A549 (cell line): ENCODE measurements around the gene B3GNT2. TPM values are rescaled to one million over a fixed set of nuclear protein-coding genes. Genes with fewer than 3 reads are reported as not detected.
"Not testable (repeated sequence)": the region's sequence is repeated elsewhere in the genome, so short reads cannot be mapped to it uniquely, and the experiment has no call there.

Source experiments
- ATAC-seq, 2 experiments: fragments of 200-7000 bp in 1 of 2; fragments of >200 bp in 1 of 2; cut with Nextera tagmentation in 1 of 2; cut with Tn5 transposase in 1 of 2; 3 replicates each; pipeline versions ENCODE4 v1.8.0 to v1.9.1; 2018 to 2020; ENCODE audit warnings: mild to moderate bottlenecking in 1 of 2, moderate library complexity in 1 of 2
- CTCF ChIA-PET: fragments of 300-600 bp; sonication (Branson Sonifier 250); formaldehyde crosslinking; extraction: SDS; loops from one replicate; lab custom pipeline; 2021; ENCODE audit warnings: antibody characterized with exemption, inconsistent platforms; lab: Yijun Ruan, JAX
- POLR2A ChIA-PET: fragments of 350-600 bp; formaldehyde crosslinking; extraction: SDS; loops from one replicate; lab custom pipeline; 2021; ENCODE audit warnings: antibody characterized with exemption, inconsistent platforms; lab: Yijun Ruan, JAX
- DNase-seq, 2 experiments: peaks; one replicate each; pipeline versions ENCODE4 v3.0.0 to v3.0.0-alpha.2; 2011 to 2016; ENCODE audit warnings: low read depth in 1 of 2, low spot score in 1 of 2
- FAIRE-seq: peaks from 2 replicates; lab custom pipeline; 2011; peaks lifted over from hg19 to GRCh38; lab: Jason Lieb, UNC
- H3K27ac ChIP-seq, 2 experiments: fragments of >200 bp; sonication (Bioruptor Twin); formaldehyde crosslinking; 3 replicates each; pipeline ENCODE4 v1.5.1; 2016 to 2017
- H3K4me1 ChIP-seq: fragments of >200 bp; sonication (Bioruptor Twin); formaldehyde crosslinking; 3 replicates; pipeline ENCODE4 v1.6.1; 2016
- H3K4me2 ChIP-seq: fragments of >200 bp; sonication (Bioruptor Twin); formaldehyde crosslinking; 3 replicates; pipeline ENCODE4 v1.6.1; 2016
- H3K4me3 ChIP-seq: fragments of >200 bp; sonication (Bioruptor Twin); formaldehyde crosslinking; 3 replicates; pipeline ENCODE4 v1.5.1; 2016
- H3K9me3 ChIP-seq: fragments of >200 bp; sonication (Bioruptor Twin); formaldehyde crosslinking; 3 replicates; pipeline ENCODE4 v1.6.1; 2016
- BHLHE40 ChIP-seq: IDR thresholded peaks from 2 replicates; pipeline ENCODE4 v1.6.1; 2012; ENCODE audit warnings: low read depth, low read length, inconsistent platforms
- CBX8 ChIP-seq: fragments of 200-600 bp; sonication (generic); IDR thresholded peaks from 2 replicates; pipeline ENCODE4 v1.6.1; 2016
- EP300 ChIP-seq, 2 experiments: fragments of >200 bp; sonication (Bioruptor Twin); formaldehyde crosslinking; IDR thresholded peaks; 2 replicates in 1 of 2; 3 replicates in 1 of 2; pipeline ENCODE4 v1.6.1; 2016 to 2017
- HOXA7 ChIP-seq: fragments of 250-450 bp; sonication (Bioruptor Pico); IDR thresholded peaks from 2 replicates; pipeline ENCODE4 v1.5.0; 2020; ENCODE audit warnings: mild to moderate bottlenecking, moderate library complexity
- JUNB ChIP-seq: fragments of >200 bp; sonication (Bioruptor Twin); formaldehyde crosslinking; IDR thresholded peaks from 2 replicates; pipeline ENCODE4 v1.6.1; 2016
- KDM5A ChIP-seq: fragments of 200-600 bp; sonication (generic); IDR thresholded peaks from 2 replicates; pipeline ENCODE4 v1.6.1; 2016; ENCODE audit warnings: antibody characterized with exemption, mild to moderate bottlenecking
- NPAS2 ChIP-seq: fragments of 250-450 bp; sonication (Bioruptor Pico); IDR thresholded peaks from 2 replicates; pipeline ENCODE4 v1.8.0; 2022; ENCODE audit warnings: mild to moderate bottlenecking, moderate library complexity, borderline replicate concordance
- NR3C1 ChIP-seq: fragments of >200 bp; sonication (Bioruptor Twin); formaldehyde crosslinking; IDR thresholded peaks from 3 replicates; pipeline ENCODE4 v1.6.1; 2017
- RAD21 ChIP-seq, 2 experiments: fragments of >200 bp in 1 of 2; sonication (Bioruptor Twin) in 1 of 2; formaldehyde crosslinking in 1 of 2; IDR thresholded peaks in 1 of 2; conservative IDR thresholded peaks in 1 of 2; 2 replicates in 1 of 2; 3 replicates in 1 of 2; pipeline ENCODE4 v1.6.1; 2012 to 2018; ENCODE audit warnings: inconsistent platforms in 1 of 2
- ZC3H11A ChIP-seq: fragments of 450-650 bp; IDR thresholded peaks from 2 replicates; pipeline ENCODE4 v1.6.1; 2014; ENCODE audit warnings: antibody characterized with exemption, mild to moderate bottlenecking
- ZFP36 ChIP-seq: fragments of 450-650 bp; IDR thresholded peaks from 2 replicates; pipeline ENCODE4 v1.6.1; 2014; ENCODE audit warnings: borderline replicate concordance; ENCODE audit not compliant: partially characterized antibody
- WGBS: methylation state at CpG from one replicate; pipeline ENCODE4 v1.1.6; 2017; ENCODE audit errors: missing lambda C conversion rate; 5-methylcytosine and 5-hydroxymethylcytosine counted together
- polyA plus RNA-seq, 4 experiments: library from polyadenylated mRNA; depleted of rRNA in 3 of 4; stranded (reverse); fragments of >200 nt; fragmentation: RNase III in 1 of 4; extraction: RNeasy Plus Mini Kit Qiagen cat#74134 plus additional on column Dnase treatment in 1 of 4; gene quantifications; 2 replicates in 3 of 4; 3 replicates in 1 of 4; pipeline ENCODE4 v1.2.3, GENCODE V29; 2011 to 2017
- TF ChIP-seq, protein P1 (sequence below): fragments of >200 bp; sonication (Bioruptor Twin); formaldehyde crosslinking; IDR thresholded peaks from 3 replicates; pipeline ENCODE4 v1.5.1; 2016
- TF ChIP-seq, protein P2 (sequence below): fragments of 250-450 bp; sonication (Bioruptor Pico); IDR thresholded peaks from 2 replicates; pipeline ENCODE4 v1.5.0; 2020; ENCODE audit warnings: low read depth, mild to moderate bottlenecking, moderate library complexity
- TF ChIP-seq, protein P3 (sequence below): fragments of 150-350 bp; IDR thresholded peaks from 2 replicates; pipeline ENCODE4 v1.6.1; 2014; ENCODE audit warnings: low read depth, mild to moderate bottlenecking, low read length
- TF ChIP-seq, protein P4 (sequence below): fragments of 200-600 bp; sonication (generic); IDR thresholded peaks from 2 replicates; pipeline ENCODE4 v1.6.1; 2016; ENCODE audit warnings: antibody characterized with exemption, mild to moderate bottlenecking, moderate library complexity

Gene B3GNT2
- polyA plus RNA-seq, 2 of the 4 experiments (the other 2 are of a cell fraction), result 21.3 to 29.4 TPM

DNA sequence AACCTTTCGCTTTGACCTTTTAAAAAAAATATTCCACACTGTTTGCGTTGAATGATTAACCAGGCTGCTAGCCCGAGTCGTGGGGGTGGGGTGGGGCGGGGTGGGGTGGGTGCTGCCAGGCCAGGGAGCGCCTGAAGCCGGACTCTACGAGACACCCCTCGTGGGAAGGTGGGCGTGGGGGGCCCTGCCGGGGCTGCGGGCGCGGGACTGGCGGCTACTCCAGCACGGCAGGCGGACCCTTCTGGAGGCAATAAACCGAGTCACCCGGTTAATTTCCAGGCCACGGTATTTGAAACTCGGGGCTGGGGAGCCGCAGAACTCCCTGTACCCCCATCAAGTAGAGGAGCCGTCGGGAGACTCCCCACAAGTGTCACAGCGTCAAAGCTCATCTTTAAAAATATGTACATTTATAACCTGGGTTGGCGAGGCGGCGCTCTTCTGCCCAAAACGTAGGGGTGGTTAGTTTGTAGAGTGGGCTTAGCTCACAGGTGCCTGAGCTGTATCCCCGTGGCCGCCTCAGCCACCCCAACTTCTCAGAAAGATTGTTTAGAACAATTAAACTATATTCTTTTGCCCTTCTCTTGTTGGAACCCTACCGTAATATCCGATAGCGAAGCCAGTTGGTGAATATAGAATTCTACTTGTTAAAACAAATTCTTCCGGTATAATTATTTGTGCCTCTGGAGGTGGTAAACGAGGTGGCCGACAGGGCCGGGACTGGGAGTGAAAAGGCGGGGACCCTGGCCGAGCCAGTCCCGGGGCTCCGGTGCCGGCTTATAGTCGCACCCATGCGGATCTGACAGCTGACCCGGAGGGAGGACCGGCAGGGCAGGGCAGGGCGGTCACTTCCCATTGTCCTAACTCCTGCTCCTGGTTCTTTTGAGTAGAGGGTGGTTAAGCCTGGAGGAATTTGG is 1.4 kb downstream of the B3GNT2 start (continued):
- TF ChIP-seq, protein P1, sequence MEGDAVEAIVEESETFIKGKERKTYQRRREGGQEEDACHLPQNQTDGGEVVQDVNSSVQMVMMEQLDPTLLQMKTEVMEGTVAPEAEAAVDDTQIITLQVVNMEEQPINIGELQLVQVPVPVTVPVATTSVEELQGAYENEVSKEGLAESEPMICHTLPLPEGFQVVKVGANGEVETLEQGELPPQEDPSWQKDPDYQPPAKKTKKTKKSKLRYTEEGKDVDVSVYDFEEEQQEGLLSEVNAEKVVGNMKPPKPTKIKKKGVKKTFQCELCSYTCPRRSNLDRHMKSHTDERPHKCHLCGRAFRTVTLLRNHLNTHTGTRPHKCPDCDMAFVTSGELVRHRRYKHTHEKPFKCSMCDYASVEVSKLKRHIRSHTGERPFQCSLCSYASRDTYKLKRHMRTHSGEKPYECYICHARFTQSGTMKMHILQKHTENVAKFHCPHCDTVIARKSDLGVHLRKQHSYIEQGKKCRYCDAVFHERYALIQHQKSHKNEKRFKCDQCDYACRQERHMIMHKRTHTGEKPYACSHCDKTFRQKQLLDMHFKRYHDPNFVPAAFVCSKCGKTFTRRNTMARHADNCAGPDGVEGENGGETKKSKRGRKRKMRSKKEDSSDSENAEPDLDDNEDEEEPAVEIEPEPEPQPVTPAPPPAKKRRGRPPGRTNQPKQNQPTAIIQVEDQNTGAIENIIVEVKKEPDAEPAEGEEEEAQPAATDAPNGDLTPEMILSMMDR, result peak; percentile 43
- TF ChIP-seq RAD21 (conservative IDR thresholded peaks at IDR 0.05 in 1 of 2, IDR thresholded peaks at IDR 0.05 in 1 of 2) (peak in 1 of 2 experiments; percentile 19; a peak in 1 of 5 replicates), BHLHE40 (no peak)

DNA sequence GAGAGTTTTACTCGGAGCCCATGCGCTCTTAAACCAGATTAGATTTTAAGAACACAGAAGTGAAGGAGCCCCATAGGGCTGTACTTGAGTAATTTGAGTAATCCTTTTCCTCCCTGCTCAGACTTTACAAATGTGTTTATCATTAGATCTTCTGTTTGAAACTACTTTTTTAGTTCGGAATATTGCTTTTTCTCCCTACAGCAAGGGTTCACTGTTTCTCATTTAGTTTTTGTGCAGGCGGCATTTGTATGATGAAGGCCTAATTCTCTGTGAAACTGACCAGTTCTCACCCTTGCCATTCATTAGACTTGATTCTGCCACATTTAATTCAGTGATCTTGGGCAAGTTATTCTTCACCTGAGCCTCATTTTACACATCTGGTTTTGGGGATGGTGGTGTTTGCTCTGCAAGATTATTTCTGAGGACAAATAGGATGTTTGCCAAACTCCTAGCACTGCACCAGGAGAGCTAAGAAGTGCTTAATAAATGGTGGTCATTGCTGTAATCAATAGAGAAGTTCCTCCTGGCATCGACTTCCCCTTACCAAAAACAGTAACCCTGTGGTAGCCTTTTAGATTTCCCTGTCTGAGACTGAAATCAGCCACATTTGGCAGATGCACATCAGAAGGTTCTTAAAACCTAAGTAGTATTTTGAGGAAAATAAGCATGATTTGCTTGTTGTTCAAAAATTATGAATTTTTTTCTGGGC is 2.2 kb downstream of the B3GNT2 start:
- peaks cover 30% of the 10 kb centered on the region for H3K4me1 ChIP-seq
- peak overlapping the region; percentile 83 for H3K4me3 ChIP-seq
- CTCF ChIA-PET, result interaction anchor here (0.8 to 1.4 kb wide), 5 partner anchors 18 to 245 kb away, joined by 3 to 4 read pairs (median 3); no protein-coding TSS in a partner anchor
- 61% methylated on average over 5 of the region's 5 CpGs for WGBS
- FAIRE-seq, result no peak
- TF ChIP-seq, protein P2, sequence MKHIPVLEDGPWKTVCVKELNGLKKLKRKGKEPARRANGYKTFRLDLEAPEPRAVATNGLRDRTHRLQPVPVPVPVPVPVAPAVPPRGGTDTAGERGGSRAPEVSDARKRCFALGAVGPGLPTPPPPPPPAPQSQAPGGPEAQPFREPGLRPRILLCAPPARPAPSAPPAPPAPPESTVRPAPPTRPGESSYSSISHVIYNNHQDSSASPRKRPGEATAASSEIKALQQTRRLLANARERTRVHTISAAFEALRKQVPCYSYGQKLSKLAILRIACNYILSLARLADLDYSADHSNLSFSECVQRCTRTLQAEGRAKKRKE (CRISPR knock-in tag), result no peak
- TF ChIP-seq NR3C1 (no peak), KDM5A (no peak), EP300 (IDR thresholded peaks at IDR 0.05) (no peak), ZC3H11A (no peak), HOXA7 (CRISPR knock-in tag) (no peak), JUNB (no peak), RAD21 (conservative IDR thresholded peaks at IDR 0.05 in 1 of 2, IDR thresholded peaks at IDR 0.05 in 1 of 2) (no peak), BHLHE40 (no peak), ZFP36 (no peak), NPAS2 (CRISPR knock-in tag) (no peak), CBX8 (no peak)
- TF ChIP-seq, protein P3, sequence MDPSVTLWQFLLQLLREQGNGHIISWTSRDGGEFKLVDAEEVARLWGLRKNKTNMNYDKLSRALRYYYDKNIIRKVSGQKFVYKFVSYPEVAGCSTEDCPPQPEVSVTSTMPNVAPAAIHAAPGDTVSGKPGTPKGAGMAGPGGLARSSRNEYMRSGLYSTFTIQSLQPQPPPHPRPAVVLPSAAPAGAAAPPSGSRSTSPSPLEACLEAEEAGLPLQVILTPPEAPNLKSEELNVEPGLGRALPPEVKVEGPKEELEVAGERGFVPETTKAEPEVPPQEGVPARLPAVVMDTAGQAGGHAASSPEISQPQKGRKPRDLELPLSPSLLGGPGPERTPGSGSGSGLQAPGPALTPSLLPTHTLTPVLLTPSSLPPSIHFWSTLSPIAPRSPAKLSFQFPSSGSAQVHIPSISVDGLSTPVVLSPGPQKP, result no peak
- TF ChIP-seq, protein P4, sequence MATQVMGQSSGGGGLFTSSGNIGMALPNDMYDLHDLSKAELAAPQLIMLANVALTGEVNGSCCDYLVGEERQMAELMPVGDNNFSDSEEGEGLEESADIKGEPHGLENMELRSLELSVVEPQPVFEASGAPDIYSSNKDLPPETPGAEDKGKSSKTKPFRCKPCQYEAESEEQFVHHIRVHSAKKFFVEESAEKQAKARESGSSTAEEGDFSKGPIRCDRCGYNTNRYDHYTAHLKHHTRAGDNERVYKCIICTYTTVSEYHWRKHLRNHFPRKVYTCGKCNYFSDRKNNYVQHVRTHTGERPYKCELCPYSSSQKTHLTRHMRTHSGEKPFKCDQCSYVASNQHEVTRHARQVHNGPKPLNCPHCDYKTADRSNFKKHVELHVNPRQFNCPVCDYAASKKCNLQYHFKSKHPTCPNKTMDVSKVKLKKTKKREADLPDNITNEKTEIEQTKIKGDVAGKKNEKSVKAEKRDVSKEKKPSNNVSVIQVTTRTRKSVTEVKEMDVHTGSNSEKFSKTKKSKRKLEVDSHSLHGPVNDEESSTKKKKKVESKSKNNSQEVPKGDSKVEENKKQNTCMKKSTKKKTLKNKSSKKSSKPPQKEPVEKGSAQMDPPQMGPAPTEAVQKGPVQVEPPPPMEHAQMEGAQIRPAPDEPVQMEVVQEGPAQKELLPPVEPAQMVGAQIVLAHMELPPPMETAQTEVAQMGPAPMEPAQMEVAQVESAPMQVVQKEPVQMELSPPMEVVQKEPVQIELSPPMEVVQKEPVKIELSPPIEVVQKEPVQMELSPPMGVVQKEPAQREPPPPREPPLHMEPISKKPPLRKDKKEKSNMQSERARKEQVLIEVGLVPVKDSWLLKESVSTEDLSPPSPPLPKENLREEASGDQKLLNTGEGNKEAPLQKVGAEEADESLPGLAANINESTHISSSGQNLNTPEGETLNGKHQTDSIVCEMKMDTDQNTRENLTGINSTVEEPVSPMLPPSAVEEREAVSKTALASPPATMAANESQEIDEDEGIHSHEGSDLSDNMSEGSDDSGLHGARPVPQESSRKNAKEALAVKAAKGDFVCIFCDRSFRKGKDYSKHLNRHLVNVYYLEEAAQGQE, result no peak
- TF ChIP-seq, all 56 proteins: peak for 0
- Histone ChIP-seq H3K4me2 (peak overlapping the region; percentile 99), H3K27ac (peak overlapping the region; percentile 90 to 98; a peak in 4 of 6 replicates), H3K9me3 (no peaks in the 10 kb centered on the region)
- POLR2A ChIA-PET, result no interaction called here
- ATAC-seq (no peak), DNase-seq (no peak)

DNA sequence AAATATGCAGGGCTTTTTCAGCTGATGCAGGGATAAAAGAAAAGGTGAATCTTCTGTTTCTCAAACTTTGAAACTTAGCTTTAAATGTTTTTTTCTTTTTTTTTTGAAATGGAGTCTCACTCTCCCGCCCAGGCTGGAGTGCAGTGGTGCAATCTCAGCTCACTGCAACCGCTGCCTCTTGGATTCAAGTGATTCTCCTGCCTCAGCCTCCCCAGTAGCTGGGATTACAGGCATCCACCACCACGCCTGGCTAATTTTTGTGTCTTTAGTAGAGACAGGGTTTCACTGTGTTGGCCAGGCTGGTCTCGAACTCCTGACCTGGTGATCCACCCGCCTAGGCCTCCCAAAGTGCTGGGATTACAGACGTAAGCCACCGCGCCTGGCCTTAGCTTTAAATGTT is 2.9 kb downstream of the B3GNT2 start:
- POLR2A ChIA-PET, result not testable (repeated sequence)

More for the DNA sequence above, 2.9 kb downstream of the B3GNT2 start:
- 93% methylated on average over 8 of the region's 8 CpGs for WGBS
- not testable (repeated sequence) for H3K27ac ChIP-seq, H3K9me3 ChIP-seq, ATAC-seq, DNase-seq, H3K4me3 ChIP-seq, FAIRE-seq
- CTCF ChIA-PET, result interaction anchor here (1.0 to 1.4 kb wide), 3 partner anchors 22 to 34 kb away, joined by 3 to 4 read pairs (median 3); no protein-coding TSS in a partner anchor
- Histone ChIP-seq H3K4me1 (peaks cover 30% of the 10 kb centered on the region), H3K4me2 (peak overlapping the region; percentile 99)
